ENCODE measurements around the gene DTX2. TPM values are rescaled to one million over a fixed set of nuclear protein-coding genes. Genes with fewer than 3 reads are reported as not detected.
"Not testable (repeated sequence)": the region's sequence is repeated elsewhere in the genome, so short reads cannot be mapped to it uniquely, and the experiment has no call there.

Gene DTX2
- total RNA-seq, 1 donor from 2014 or later = 11.5 TPM

DNA sequence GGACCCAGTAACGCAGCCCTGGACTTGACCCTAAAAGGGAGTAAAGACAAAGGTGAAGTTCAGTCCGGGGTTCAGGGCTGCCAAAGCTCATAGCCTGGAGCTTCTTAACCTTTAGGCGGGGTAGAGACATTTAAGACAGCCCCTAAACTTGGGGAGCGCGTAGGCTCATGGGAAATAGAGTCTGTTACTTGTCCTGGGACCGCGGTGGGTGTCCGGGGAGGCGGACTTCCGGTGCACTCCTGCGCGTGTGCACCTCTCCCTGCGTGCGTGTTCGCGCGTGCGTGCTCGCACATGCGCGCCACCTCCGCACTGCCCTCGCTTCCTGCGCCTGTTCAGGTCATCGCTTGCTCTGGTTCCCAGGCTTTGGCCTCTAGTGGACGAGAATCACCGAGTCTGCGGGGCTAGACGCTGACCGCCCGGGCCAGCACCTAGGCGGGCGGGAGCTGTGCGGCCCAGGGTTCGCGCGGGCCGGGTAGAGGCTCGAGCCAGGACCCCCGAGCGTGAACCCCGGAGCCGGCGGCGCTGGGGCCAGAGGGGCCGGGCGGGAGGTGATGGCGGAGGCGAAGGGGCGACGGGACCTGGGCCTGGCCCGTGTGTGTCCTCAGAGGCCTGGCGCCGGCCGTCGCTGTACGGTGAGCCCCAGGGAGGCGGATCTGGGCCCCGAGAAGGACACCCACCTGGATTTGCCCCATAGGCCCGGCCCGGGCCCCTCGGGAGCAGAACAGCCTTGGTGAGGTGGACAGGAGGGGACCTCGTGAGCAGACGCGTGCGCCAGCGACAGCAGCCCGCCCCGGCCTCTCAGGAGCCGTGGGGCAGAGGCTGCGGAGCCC, 87.7 kb downstream of the DTX2 start:
- peak overlapping the region; percentile 92 for H3K4me3 Mint-ChIP-seq (ENCODE audit: unreplicated experiment)
- peaks cover 20% of the 10 kb centered on the region for H3K4me1 Mint-ChIP-seq (ENCODE audit: low read depth)
- not testable (repeated sequence) for H3K36me3 Mint-ChIP-seq (ENCODE audit: low read depth); H3K9me3 Mint-ChIP-seq (ENCODE audit: low read depth); H3K27me3 Mint-ChIP-seq (ENCODE audit: low read depth)
- peak; percentile 94 for DNase-seq (ENCODE audit: low spot score)
- H3K27ac Mint-ChIP-seq (ENCODE audit: unreplicated experiment) = peak overlapping the region; percentile 85
- TF ChIP-seq, protein P1, sequence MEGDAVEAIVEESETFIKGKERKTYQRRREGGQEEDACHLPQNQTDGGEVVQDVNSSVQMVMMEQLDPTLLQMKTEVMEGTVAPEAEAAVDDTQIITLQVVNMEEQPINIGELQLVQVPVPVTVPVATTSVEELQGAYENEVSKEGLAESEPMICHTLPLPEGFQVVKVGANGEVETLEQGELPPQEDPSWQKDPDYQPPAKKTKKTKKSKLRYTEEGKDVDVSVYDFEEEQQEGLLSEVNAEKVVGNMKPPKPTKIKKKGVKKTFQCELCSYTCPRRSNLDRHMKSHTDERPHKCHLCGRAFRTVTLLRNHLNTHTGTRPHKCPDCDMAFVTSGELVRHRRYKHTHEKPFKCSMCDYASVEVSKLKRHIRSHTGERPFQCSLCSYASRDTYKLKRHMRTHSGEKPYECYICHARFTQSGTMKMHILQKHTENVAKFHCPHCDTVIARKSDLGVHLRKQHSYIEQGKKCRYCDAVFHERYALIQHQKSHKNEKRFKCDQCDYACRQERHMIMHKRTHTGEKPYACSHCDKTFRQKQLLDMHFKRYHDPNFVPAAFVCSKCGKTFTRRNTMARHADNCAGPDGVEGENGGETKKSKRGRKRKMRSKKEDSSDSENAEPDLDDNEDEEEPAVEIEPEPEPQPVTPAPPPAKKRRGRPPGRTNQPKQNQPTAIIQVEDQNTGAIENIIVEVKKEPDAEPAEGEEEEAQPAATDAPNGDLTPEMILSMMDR (IDR thresholded peaks at IDR 0.05) = peak; percentile 18

GRCh38 chr7:76549855-76550248, 88.3 kb downstream of the DTX2 start:
- not testable (repeated sequence) for H3K36me3 Mint-ChIP-seq (ENCODE audit: low read depth); H3K9me3 Mint-ChIP-seq (ENCODE audit: low read depth); DNase-seq (ENCODE audit: low spot score); H3K27me3 Mint-ChIP-seq (ENCODE audit: low read depth)
- H3K27ac Mint-ChIP-seq (ENCODE audit: unreplicated experiment) = peak overlapping the region; percentile 85
- peaks cover 20% of the 10 kb centered on the region for H3K4me1 Mint-ChIP-seq (ENCODE audit: low read depth)
- peak overlapping the region; percentile 92 for H3K4me3 Mint-ChIP-seq (ENCODE audit: unreplicated experiment)

DNA sequence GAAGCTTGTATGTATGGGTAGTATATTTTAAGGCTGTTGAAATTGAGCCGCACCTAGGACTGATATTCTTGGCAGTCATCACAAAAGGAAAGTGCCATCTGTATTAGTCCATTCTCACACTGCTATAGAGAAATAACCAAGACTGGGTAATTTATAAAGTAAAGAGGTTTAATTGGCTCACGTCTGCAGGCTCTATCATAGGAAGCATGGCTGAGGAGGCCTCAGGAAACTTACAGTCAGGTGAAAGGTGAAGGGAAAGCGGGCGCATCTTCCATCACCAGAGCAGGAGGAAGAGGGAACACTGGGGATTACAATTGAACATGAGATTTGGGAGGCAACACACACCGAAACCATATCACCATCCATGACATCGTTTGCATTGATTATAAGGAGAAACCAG, 90.5 kb downstream of the DTX2 start:
- not testable (repeated sequence) for H3K27ac Mint-ChIP-seq (ENCODE audit: unreplicated experiment); H3K9me3 Mint-ChIP-seq (ENCODE audit: low read depth); H3K27me3 Mint-ChIP-seq (ENCODE audit: low read depth); DNase-seq (ENCODE audit: low spot score); H3K4me3 Mint-ChIP-seq (ENCODE audit: unreplicated experiment); H3K36me3 Mint-ChIP-seq (ENCODE audit: low read depth)
- H3K4me1 Mint-ChIP-seq (ENCODE audit: low read depth) = peaks cover 20% of the 10 kb centered on the region

Other genes starting within 250 kb of the DTX2 start
- gene HSPB1, start 159.0 kb upstream of the DTX2 start, total RNA-seq = 1,313 to 1,335 TPM (median 1,322 TPM) in 3 replicates
- 195 to 208 TPM (median 205 TPM) in 3 replicates for gene YWHAG, start 102.7 kb upstream of the DTX2 start, total RNA-seq
- gene SSC4D, start 52.0 kb upstream of the DTX2 start, total RNA-seq = 0.97 to 1.2 TPM (median 1.1 TPM) in 3 replicates
- not detected in 3 replicates for gene ZP3, start 36.8 kb upstream of the DTX2 start, total RNA-seq
- 0.46 to 1.4 TPM (median 0.62 TPM) in 3 replicates for gene UPK3B, start 48.8 kb downstream of the DTX2 start, total RNA-seq
- gene SPDYE16, start 81.6 kb downstream of the DTX2 start, total RNA-seq = 0.36 TPM in 1 of 3 replicates, not detected in the others
- gene POMZP3, start 165.6 kb downstream of the DTX2 start, total RNA-seq = 5.3 to 7.8 TPM (median 7.6 TPM) in 3 replicates

Data from chondrocyte (in vitro differentiated cells).